ENCODE measurements around the gene FNDC3B.
"Not testable (repeated sequence)": the region's sequence is repeated elsewhere in the genome, so short reads cannot be mapped to it uniquely, and the experiment has no call there.

DNA sequence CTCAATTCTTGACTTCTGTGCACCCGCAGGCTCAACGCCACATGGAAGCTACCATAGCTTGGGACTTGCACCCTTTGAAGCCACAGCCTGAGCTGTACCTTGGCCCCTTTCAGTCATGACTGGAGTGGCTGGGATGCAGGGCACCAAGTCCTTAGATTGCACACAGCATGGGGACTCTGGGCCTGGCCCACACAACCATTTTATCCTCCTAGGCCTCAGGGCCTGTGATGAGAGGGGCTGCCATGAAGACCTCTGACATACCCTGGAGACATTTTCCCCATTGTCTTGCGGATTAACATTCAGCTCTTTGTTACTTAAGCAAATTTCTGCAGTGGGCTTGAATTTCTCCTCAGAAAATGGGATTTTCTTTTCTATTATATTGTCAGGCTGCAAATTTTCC is 203.1 kb downstream of the FNDC3B start:
- TF ChIP-seq, protein P1, sequence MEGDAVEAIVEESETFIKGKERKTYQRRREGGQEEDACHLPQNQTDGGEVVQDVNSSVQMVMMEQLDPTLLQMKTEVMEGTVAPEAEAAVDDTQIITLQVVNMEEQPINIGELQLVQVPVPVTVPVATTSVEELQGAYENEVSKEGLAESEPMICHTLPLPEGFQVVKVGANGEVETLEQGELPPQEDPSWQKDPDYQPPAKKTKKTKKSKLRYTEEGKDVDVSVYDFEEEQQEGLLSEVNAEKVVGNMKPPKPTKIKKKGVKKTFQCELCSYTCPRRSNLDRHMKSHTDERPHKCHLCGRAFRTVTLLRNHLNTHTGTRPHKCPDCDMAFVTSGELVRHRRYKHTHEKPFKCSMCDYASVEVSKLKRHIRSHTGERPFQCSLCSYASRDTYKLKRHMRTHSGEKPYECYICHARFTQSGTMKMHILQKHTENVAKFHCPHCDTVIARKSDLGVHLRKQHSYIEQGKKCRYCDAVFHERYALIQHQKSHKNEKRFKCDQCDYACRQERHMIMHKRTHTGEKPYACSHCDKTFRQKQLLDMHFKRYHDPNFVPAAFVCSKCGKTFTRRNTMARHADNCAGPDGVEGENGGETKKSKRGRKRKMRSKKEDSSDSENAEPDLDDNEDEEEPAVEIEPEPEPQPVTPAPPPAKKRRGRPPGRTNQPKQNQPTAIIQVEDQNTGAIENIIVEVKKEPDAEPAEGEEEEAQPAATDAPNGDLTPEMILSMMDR (IDR thresholded peaks at IDR 0.05; ENCODE audit: low read depth, low read length) = not testable (repeated sequence)
- TF ChIP-seq EZH2phosphoT487 (IDR thresholded peaks at IDR 0.05; ENCODE audit: low read depth) = not testable (repeated sequence)

Data from OCI-LY3 (cell line).